ENCODE measurements around the gene OSBPL1A.

Gene OSBPL1A

DNA sequence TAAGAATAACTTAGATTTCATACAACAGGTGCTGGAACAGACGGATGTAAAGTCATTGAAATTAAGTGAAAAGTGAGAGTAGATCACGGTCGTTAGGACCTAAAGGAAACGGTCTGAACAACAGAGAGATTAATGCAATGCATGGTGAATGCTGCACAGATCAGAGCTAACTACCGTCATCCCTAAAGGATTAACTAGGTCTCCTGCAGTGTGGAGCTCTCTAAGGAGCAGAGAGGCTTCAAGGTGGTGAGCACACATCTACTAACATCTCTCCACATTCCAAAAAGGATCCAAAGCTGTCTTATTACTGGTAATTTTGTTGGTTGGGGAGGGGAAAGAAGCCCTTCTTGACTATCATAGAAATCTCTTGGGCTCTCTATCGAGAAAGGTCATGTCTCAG is 183.5 kb downstream of the OSBPL1A start:
- no peak for DNase-seq

DNA sequence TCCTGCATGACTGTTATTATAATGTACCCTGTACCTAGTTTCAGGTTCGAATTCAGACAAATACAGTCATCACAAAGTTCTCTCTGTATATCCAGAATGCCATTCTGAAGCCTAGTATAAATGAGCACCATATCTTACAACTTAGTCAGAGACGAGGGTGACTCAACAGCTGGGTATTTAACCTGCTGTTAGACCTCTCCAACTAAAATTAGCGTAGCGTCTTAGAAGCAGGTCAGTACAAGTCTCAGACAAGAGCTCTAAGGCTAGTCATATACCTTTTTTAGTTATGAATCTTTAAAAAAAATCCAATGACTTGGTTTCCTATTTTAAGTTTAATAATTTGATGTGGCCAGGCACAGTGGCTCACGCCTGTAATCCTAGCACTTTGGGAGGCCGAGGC is 184.7 kb downstream of the OSBPL1A start:
- DNase-seq, result no peak

DNA sequence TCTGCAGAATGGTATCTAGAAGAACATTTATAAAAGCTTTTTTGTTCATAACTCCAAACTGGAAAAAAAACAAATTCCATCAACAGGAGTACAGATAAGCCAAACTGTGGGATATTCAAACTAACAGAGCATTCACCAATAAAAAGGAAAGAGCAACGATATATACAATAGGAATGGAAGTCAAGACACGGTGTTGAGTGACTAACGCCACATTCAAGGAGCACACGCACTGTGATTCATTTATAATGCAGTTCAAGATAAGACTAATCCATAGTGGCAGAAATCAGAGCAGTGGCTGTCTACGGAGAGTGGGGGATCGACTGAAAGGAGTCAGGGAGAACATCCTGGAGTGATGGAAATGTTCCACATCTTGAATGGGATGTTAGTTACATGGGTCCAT is 188.1 kb downstream of the OSBPL1A start:
- no peak for DNase-seq

DNA sequence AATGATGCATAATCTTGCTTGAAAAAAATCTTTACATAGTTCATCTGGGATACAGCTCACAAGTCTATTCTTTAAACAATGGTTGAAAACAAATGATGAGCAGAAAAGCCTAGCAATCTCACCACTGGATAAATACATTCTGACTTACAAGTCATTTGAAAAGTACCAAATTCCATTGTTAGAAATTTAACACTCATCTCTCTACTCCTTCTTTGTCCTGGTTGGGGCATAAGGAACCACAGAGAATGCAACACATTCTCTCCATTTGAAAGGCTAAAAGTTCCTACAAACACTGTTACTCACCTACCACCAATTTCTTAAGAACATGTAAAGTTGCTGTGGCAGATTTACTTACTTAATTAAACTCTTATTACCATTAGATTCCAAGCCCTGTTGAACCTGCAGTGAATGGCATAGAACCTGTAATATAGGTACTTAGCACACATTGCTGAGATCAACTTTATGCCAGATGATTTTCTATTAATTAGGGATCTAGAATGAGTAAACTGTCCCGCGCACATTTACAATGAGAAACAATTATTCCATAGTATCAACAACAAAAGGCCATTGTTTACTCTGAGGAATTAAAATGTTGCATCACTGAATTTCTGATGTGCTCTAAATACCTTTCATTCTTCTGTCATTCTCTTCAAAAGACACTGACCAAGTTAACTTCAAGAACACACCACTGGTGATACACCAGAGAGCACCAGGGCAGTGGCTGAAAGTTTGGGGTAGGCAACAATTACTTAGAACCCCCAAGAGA is 189.2 kb downstream of the OSBPL1A start:
- no peak for DNase-seq

DNA sequence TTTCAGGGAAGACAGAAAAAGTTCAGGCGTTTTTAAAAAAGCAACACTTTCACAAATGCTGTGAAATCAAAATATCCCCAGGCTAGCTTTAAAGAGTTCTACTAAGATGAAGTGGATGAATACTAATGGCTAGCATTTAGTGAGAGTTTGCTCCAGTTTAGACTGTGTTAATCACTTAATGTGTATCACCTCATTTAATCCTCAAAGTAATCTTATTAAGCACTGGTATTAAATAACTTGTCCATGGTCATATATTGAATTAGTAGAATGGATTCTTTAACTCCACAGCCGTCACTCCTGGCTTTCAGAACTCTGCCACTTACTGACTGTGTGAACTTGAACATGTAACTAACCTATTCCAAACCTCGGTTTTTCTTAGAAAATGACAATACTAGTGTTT is 192.7 kb downstream of the OSBPL1A start:
- no peak for DNase-seq

- DNase-seq, result no peak
These were observed 195.6 kb downstream of the OSBPL1A start for GRCh38 chr18:24201699-24202687.

DNA sequence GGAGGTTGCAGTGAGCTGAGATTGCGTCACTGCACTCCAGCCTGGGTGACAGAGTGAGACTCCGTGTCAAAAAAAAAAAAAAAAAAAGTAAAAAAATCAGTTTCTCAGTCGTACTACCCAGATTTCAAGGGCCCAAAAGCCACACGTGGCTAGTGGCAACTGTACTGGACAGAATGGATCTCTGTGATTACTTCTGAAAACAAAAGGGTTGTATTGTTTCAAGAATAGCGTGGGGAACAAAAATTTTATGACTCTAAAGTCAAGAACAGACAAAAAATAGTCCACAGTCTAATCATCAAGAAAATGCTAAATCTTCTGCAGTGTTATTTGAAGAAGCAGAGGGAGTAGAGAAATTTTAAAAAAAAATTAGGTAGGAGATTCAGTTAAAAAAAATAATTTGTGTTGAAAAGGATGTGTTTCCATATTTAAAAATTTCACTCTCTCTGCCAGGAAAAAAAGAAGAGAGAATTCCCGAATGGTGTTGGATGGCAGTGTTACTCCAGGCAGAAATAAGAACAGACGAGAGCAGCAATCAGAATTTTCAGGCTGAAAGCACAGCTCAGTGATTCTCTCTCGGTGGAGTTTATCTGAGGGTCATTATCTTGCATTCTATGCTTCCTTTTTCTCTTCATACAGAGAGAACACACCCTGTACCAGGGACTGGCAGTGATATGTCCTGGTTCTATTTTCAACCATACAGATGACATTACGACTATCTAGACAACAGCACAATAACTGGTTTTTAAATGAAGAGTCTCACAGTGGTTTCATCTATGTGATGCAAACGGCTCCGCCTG is 196.9 kb downstream of the OSBPL1A start:
- DNase-seq, result peak; percentile 22

DNA sequence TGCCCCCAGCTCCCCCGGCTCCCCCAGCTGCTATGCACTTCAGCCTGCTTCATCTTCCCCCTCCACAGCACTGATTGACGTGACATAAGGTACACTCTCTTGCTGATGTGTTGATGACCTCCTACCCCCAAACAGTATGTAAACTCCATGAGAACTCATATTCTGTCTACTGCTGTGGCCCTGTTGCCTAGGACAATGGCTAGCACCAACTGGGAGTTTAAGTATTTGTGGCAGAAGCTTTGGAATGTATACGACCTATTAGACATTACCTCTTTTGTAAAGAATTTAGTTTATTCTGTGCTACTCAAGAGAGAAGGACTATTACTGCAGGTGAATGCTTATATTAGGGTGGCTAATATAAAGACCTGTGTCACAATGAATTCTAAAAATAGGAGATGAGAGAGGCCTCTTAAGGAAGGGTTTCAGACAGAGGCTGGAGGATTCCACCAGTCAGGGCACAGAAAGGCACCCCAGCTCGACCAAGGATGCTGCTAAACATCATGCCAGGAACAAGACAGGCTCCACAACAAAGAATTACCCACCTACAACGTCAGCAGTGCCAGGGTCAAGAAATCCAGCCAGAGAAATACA is 198.2 kb downstream of the OSBPL1A start:
- DNase-seq, result no peak

- no peak for DNase-seq
These were observed 199.2 kb downstream of the OSBPL1A start for GRCh38 chr18:24198461-24198860.

DNA sequence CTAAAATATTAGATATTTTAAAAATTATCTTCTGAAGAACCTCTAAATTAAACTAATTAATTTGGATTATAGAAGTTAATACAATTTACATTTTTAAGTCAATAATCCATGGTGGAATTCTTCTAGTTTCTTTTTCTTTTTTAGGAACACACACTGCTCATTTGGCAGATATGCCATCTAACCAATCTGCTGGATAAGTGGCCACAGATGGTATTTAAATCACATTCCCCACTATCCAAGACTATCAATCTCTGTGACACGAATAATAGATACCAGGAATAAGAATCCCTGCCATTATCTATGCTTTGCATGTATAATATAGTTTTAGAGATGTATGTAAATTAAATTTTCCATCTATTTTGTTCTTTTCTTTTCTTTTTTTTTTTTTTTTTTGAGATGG is 200.2 kb downstream of the OSBPL1A start:
- no peak for DNase-seq

- DNase-seq, result no peak
These were observed 200.9 kb downstream of the OSBPL1A start for GRCh38 chr18:24196764-24197163.

GRCh38 chr18:24195296-24196053 is 202.1 kb downstream of the OSBPL1A start:
- DNase-seq, result no peak

- no peak for DNase-seq
These were observed 207.0 kb downstream of the OSBPL1A start for GRCh38 chr18:24190590-24190989.

DNA sequence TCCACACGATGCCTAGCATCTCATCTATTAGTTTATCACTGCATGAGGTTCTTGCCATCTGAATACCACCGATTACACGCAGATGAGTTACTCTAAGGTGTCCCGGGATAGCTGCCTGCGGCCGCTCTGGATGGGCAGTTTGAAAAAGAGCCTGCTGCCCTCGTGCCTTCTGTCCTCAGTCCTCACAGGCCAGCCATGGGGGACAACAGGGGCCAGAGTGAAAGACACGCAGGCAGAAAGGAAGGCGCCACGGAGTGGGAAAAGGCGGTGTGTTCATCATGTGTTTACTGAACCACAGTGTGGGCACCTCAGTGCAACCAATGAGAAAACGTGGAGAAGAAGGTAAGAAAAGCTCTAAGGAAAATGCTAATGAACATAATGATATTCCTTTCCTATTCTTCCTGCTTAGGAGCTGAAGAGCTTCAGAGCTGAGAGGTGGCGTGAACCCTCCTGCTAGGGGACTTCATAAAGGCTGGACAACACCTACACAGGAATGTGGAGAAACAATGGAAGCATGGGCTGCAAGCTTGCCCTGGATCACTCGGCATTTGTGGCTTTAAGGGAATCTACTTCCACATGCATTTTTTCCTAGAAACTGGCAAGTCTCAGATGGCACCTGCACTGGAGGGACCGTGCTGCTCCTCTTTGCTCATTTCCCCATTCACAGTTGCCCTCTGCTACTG is 207.8 kb downstream of the OSBPL1A start:
- no peak for DNase-seq

DNA sequence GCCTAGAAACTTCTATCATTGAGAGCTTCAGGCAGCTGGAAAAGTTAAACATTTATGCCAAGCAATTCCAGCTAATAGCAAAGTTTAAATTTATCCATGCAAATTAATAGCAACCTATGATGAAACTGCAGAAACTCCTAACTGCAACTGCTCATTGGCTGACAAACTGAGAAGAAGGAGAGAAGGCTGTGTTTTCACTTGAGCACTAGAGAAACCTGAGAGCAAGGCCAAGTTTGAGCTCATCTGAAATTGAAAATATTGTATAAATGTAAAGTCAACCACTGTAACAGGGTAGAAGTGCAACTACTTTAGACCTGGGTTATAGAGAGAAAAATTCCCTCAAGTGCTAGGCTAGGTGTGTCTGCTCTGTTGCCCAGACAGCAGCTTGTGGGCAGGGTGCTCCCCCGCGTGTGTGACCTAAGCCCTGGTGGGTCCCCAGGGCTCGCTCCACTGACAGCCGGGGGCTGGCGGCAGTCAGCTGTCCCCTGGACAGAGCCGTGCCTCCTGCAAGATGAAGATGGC is 208.6 kb downstream of the OSBPL1A start:
- DNase-seq, result no peak

- no peak for DNase-seq
These were observed 209.5 kb downstream of the OSBPL1A start for GRCh38 chr18:24188120-24188519.

- no peak for DNase-seq
These were observed 209.9 kb downstream of the OSBPL1A start for GRCh38 chr18:24187689-24188088.

- DNase-seq, result peak; percentile 14
These were observed 210.6 kb downstream of the OSBPL1A start for GRCh38 chr18:24187049-24187448.

DNA sequence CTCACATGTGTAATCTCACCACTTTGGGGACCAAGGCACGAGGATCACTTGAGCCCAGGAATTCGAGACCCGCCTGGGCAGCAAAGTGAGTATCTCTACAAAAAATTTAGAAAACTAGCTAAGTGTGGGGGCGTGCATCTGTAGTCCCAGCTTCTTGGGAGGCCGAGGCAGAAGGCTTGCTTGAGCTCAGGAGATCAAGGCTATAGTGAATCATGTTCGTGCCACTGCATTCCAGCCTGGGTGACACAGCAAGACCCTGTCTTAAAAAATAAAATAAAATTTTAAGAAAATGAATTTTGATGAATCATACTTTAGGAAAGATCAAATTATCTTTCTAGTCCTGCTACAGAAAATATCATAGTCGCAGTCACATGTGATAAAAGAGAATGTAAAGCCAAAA is 211.8 kb downstream of the OSBPL1A start:
- DNase-seq, result no peak

- DNase-seq, result no peak
These were observed 215.8 kb downstream of the OSBPL1A start for GRCh38 chr18:24181806-24182205.

GRCh38 chr18:24180048-24180447 is 217.6 kb downstream of the OSBPL1A start:
- no peak for DNase-seq

Data from hematopoietic multipotent progenitor cell treated with erythropoietin and hydrocortisone succinate and interleukin-3 and kit ligand, for 6 days (in vitro differentiated cells).